WTC11 (cell line): ENCODE measurements around the gene ARL13A.

ENCODE experiments used
- NFATC4 ChIP-seq: fragments of 250-450 bp; sonication (Bioruptor Pico); IDR thresholded peaks from 2 replicates; pipeline ENCODE4 v1.9.0; 2021; ENCODE audit warnings: mild to moderate bottlenecking
- TCF7 ChIP-seq: sonication (generic); formaldehyde crosslinking; IDR thresholded peaks from 2 replicates; pipeline ENCODE4 v1.8.0; 2022; ENCODE audit warnings: mild to moderate bottlenecking, low read depth, missing genetic modification reagents, moderate library complexity
- TF ChIP-seq, protein P1 (sequence below): fragments of 200-600 bp; IDR thresholded peaks from 2 replicates; pipeline ENCODE4 v1.8.0; 2022; ENCODE audit warnings: antibody characterized with exemption
- TF ChIP-seq, protein P2 (sequence below): sonication (generic); formaldehyde crosslinking; IDR thresholded peaks from 2 replicates; pipeline ENCODE4 v1.8.0; 2022; ENCODE audit warnings: mild to moderate bottlenecking, missing genetic modification reagents

DNA sequence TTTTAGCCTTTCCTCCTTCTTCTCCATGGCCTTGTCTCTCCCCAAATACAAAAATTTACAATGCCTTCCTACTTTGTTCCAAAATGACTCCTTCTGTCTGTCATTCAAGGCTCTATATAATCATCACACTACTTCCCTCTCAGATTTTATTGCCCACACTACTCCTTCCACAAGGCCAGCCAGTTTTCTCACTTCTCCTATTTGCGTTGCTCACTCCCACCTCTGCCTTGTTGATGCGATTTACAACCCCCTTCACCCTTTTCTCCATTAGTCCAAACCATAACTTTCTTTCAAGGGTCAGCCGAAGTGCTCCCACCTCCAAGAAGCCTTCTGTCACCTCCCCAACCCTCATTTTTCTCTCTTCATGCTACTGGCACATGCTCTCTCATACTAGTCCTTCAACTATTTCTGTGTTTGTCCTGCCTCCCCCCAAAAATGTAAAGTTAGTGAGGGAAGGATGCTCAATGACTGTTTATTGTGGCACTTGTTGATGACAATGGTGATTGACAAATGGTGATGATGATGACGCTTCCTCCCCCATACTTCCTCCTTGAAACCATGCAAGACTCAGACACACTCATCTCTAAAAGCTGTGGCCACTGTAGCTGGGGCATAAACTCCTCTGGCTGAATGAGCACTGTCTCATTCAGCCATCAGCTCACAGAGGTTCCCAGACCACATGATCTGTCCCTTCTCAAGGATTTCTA is 38.1 kb upstream of the ARL13A start:
- TF ChIP-seq TCF7 (CRISPR knock-in tag) (no peak), NFATC4 (no peak)
- TF ChIP-seq, protein P1, sequence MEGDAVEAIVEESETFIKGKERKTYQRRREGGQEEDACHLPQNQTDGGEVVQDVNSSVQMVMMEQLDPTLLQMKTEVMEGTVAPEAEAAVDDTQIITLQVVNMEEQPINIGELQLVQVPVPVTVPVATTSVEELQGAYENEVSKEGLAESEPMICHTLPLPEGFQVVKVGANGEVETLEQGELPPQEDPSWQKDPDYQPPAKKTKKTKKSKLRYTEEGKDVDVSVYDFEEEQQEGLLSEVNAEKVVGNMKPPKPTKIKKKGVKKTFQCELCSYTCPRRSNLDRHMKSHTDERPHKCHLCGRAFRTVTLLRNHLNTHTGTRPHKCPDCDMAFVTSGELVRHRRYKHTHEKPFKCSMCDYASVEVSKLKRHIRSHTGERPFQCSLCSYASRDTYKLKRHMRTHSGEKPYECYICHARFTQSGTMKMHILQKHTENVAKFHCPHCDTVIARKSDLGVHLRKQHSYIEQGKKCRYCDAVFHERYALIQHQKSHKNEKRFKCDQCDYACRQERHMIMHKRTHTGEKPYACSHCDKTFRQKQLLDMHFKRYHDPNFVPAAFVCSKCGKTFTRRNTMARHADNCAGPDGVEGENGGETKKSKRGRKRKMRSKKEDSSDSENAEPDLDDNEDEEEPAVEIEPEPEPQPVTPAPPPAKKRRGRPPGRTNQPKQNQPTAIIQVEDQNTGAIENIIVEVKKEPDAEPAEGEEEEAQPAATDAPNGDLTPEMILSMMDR: no peak
- TF ChIP-seq, protein P2, sequence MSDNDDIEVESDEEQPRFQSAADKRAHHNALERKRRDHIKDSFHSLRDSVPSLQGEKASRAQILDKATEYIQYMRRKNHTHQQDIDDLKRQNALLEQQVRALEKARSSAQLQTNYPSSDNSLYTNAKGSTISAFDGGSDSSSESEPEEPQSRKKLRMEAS (CRISPR knock-in tag): no peak
